Uterus (tissue), 4 donors: ENCODE measurements around the gene SSBP2. TPM values are rescaled to one million over a fixed set of nuclear protein-coding genes. Genes with fewer than 3 reads are reported as not detected.

Experiments used
- DNase-seq, 2 donors: peaks; one replicate each; pipeline ENCODE4 v3.0.0-alpha.2; 2019 to 2020
- H3K27ac ChIP-seq, 2 donors: fragments of 200-600 bp; sonication (generic); 1 replicate in 1 of 2; 2 replicates in 1 of 2; pipeline ENCODE4 v1.5.1; 2016 to 2018
- H3K27me3 ChIP-seq, 2 donors: fragments of 200-600 bp; sonication (generic); one replicate each; pipeline ENCODE4 v1.5.1; 2018 to 2019; ENCODE audit warnings: control low read depth in 1 of 2
- H3K36me3 ChIP-seq, 2 donors: fragments of 200-600 bp; sonication (generic); one replicate each; pipeline ENCODE4 v1.5.1; 2019; ENCODE audit warnings: control low read depth in 1 of 2
- H3K4me1 ChIP-seq, 2 donors: fragments of 200-600 bp; sonication (generic); one replicate each; pipeline ENCODE4 v1.5.1; 2018 to 2019; ENCODE audit warnings: control low read depth in 1 of 2
- H3K4me3 ChIP-seq, 2 donors: fragments of 200-600 bp; sonication (generic); 1 replicate in 1 of 2; 2 replicates in 1 of 2; pipeline ENCODE4 v1.5.1; 2018 to 2019; ENCODE audit warnings: mild to moderate bottlenecking in 1 of 2
- H3K9me3 ChIP-seq, 2 donors: fragments of 200-600 bp; sonication (generic); one replicate each; pipeline ENCODE4 v1.5.1; 2019; ENCODE audit warnings: control low read depth in 1 of 2
- CTCF ChIP-seq, 4 experiments: fragments of 200-600 bp in 2 of 4; fragments of 450-650 bp in 2 of 4; sonication (generic) in 2 of 4; IDR thresholded peaks; one replicate each; pipeline ENCODE4 v1.5.1; 2016 to 2019; ENCODE audit warnings: antibody characterized with exemption in 4 of 4, mild to moderate bottlenecking in 2 of 4, moderate library complexity in 1 of 4
- POLR2A ChIP-seq, 2 donors: fragments of 450-650 bp; IDR thresholded peaks; one replicate each; pipeline ENCODE4 v1.6.1; 2016; ENCODE audit warnings: antibody characterized with exemption in 2 of 2, mild to moderate bottlenecking in 1 of 2, moderate library complexity in 1 of 2
- intact Hi-C: fragments of 100-400 bp; cut with DNase I; formaldehyde crosslinking; loops from one replicate; pipeline ENCODE4 v1.15.1; 2023; ENCODE audit warnings: low total_unique reads
- total RNA-seq, 4 donors: library from RNA; depleted of rRNA in 3 of 4; stranded (reverse); fragments of >200 nt in 3 of 4; gene quantifications; one replicate each; pipeline versions ENCODE4 v1.1.0 to v1.2.4, GENCODE V29; 2014 to 2023
- donor health status: DM: yes; HTN: yes; CAD: no.

The SSBP2 gene
- total RNA-seq, 4 donors from 2014 or later = 22.0 to 204 (median 90.9) TPM

- no peak for TF ChIP-seq POLR2A (IDR thresholded peaks at IDR 0.05)
- TF ChIP-seq CTCF (IDR thresholded peaks at IDR 0.05) = no peak
- intact Hi-C loops = no loop called here
- H3K27ac ChIP-seq = no peak overlapping the region
These were observed 112.4 kb downstream of the SSBP2 start for GRCh38 chr5:81638471-81638870.

GRCh38 chr5:81633891-81634290 is 117.0 kb downstream of the SSBP2 start:
- intact Hi-C loops = no loop called here
- DNase-seq = no peak

More at GRCh38 chr5:81638471-81638870, 112.4 kb downstream of the SSBP2 start:
- Histone ChIP-seq H3K27me3 (no peaks in the 10 kb centered on the region), H3K4me3 (no peak overlapping the region), H3K36me3 (no peaks in the 10 kb centered on the region), H3K4me1 (peaks cover 4 to 8% of the 10 kb centered on the region in 2 donors), H3K9me3 (no peaks in the 10 kb centered on the region)
- DNase-seq = no peak

GRCh38 chr5:81633471-81633870 is 117.4 kb downstream of the SSBP2 start:
- no peak for TF ChIP-seq CTCF (IDR thresholded peaks at IDR 0.05)
- TF ChIP-seq POLR2A (IDR thresholded peaks at IDR 0.05) = no peak
- Histone ChIP-seq H3K4me3 (no peak overlapping the region), H3K9me3 (no peaks in the 10 kb centered on the region), H3K27ac (no peak overlapping the region), H3K4me1 (no peaks in the 10 kb centered on the region), H3K27me3 (no peaks in the 10 kb centered on the region), H3K36me3 (no peaks in the 10 kb centered on the region)
- intact Hi-C loops = no loop called here
- no peak for DNase-seq

More at GRCh38 chr5:81633891-81634290, 117.0 kb downstream of the SSBP2 start:
- Histone ChIP-seq H3K27me3 (no peaks in the 10 kb centered on the region), H3K4me3 (no peak overlapping the region), H3K27ac (no peak overlapping the region), H3K36me3 (no peaks in the 10 kb centered on the region), H3K4me1 (peaks cover 0 to 2% of the 10 kb centered on the region in 2 donors), H3K9me3 (no peaks in the 10 kb centered on the region)
- TF ChIP-seq POLR2A (IDR thresholded peaks at IDR 0.05) (no peak), CTCF (IDR thresholded peaks at IDR 0.05) (no peak)

- Histone ChIP-seq H3K4me3 (no peak overlapping the region), H3K27me3 (no peaks in the 10 kb centered on the region), H3K27ac (no peak overlapping the region), H3K36me3 (no peaks in the 10 kb centered on the region), H3K9me3 (no peaks in the 10 kb centered on the region), H3K4me1 (no peaks in the 10 kb centered on the region)
- intact Hi-C loops = no loop called here
- DNase-seq = no peak
- TF ChIP-seq CTCF (IDR thresholded peaks at IDR 0.05) = no peak
- no peak for TF ChIP-seq POLR2A (IDR thresholded peaks at IDR 0.05)
These were observed 118.2 kb downstream of the SSBP2 start for GRCh38 chr5:81632679-81633078.

GRCh38 chr5:81631621-81632020 is 119.3 kb downstream of the SSBP2 start:
- no peak for TF ChIP-seq CTCF (IDR thresholded peaks at IDR 0.05)
- no peak for TF ChIP-seq POLR2A (IDR thresholded peaks at IDR 0.05)
- Histone ChIP-seq H3K27ac (no peak overlapping the region), H3K9me3 (no peaks in the 10 kb centered on the region), H3K4me1 (no peaks in the 10 kb centered on the region), H3K27me3 (no peaks in the 10 kb centered on the region), H3K4me3 (no peak overlapping the region), H3K36me3 (no peaks in the 10 kb centered on the region)
- DNase-seq = no peak
- intact Hi-C loops = no loop called here
